Dermis blood vessel endothelial cell (primary cell): ENCODE measurements around the gene TPSD1. TPM values are rescaled to one million over a fixed set of nuclear protein-coding genes. Genes with fewer than 3 reads are reported as not detected.

Source experiments
- DNase-seq: peaks from one replicate; pipeline ENCODE4 v3.0.0; 2010
- total RNA-seq: library from RNA; depleted of rRNA; stranded (reverse); fragments of >200 nt; gene quantifications from 2 replicates; pipeline ENCODE4 v1.2.3, GENCODE V29; 2014

TPSD1 gene
- total RNA-seq, 1 donor from 2014 or later: not detected

GRCh38 chr16:1301562-1301961 lies 45.7 kb downstream of the TPSD1 start:
- no peak for DNase-seq

GRCh38 chr16:1305823-1306222 lies 50.0 kb downstream of the TPSD1 start:
- no peak for DNase-seq

GRCh38 chr16:1306334-1306733 lies 50.5 kb downstream of the TPSD1 start:
- DNase-seq: no peak

GRCh38 chr16:1308036-1308976 lies 52.4 kb downstream of the TPSD1 start:
- no peak for DNase-seq

Other genes with a start within 250 kb of the TPSD1 start
- 0.17 and 1.1 TPM in 2 replicates for gene SSTR5, start 183.3 kb upstream of the TPSD1 start, total RNA-seq
- not detected in 2 replicates for gene C1QTNF8, start 159.8 kb upstream of the TPSD1 start, total RNA-seq
- 0.05 and 0.17 TPM in 2 replicates for gene CACNA1H, start 103.0 kb upstream of the TPSD1 start, total RNA-seq
- not detected in 2 replicates for gene TPSG1, start 30.8 kb upstream of the TPSD1 start, total RNA-seq
- gene TPSB2, start 25.9 kb upstream of the TPSD1 start, total RNA-seq: not detected in 2 replicates
- gene TPSAB1, start 15.4 kb upstream of the TPSD1 start, total RNA-seq: not detected in 2 replicates
- gene UBE2I, start 53.6 kb downstream of the TPSD1 start, total RNA-seq: 58.7 and 77.9 TPM in 2 replicates
- gene BAIAP3, start 77.6 kb downstream of the TPSD1 start, total RNA-seq: 1.3 and 1.4 TPM in 2 replicates
- gene TSR3, start 95.8 kb downstream of the TPSD1 start, total RNA-seq: 75.9 and 97.2 TPM in 2 replicates
- gene GNPTG, start 95.9 kb downstream of the TPSD1 start, total RNA-seq: 40.3 and 49.9 TPM in 2 replicates
- 8.2 and 14.5 TPM in 2 replicates for gene UNKL, start 158.6 kb downstream of the TPSD1 start, total RNA-seq
- 13.7 and 19.7 TPM in 2 replicates for gene UQCC4, start 164.7 kb downstream of the TPSD1 start, total RNA-seq
- gene PERCC1, start 175.0 kb downstream of the TPSD1 start, total RNA-seq: not detected in 2 replicates
- gene CCDC154, start 188.5 kb downstream of the TPSD1 start, total RNA-seq: 0.09 and 0.34 TPM in 2 replicates
- 69.9 and 96.7 TPM in 2 replicates for gene CLCN7, start 219.0 kb downstream of the TPSD1 start, total RNA-seq
- gene PTX4, start 232.9 kb downstream of the TPSD1 start, total RNA-seq: 0.09 TPM in 1 of 2 replicates, not detected in the other
- 19.7 and 21.3 TPM in 2 replicates for gene TELO2, start 237.3 kb downstream of the TPSD1 start, total RNA-seq